Measurements from ENCODE around the gene ZBTB48.
A peak's percentile ranks its signal among the peaks of the same experiment; 100 is the strongest.

ZBTB48 gene

GRCh38 chr1:6579374-6580118, at the start of gene ZBTB48:
Gene ZBTB48 (plus strand): TSS chr1:6579994. CDS start chr1:6580610, 616 bp downstream.
- DNase-seq (ENCODE audit: insufficient read length, low spot score) (peak; percentile 97), FAIRE-seq (no peak)
- no peak for TF ChIP-seq CTCF (IDR thresholded peaks at IDR 0.05; ENCODE audit: insufficient read depth, missing control alignments)

- no peak for TF ChIP-seq CTCF (IDR thresholded peaks at IDR 0.05; ENCODE audit: insufficient read depth, missing control alignments)
Observed at GRCh38 chr1:6530504-6531160, 49.2 kb upstream of the ZBTB48 start.

GRCh38 chr1:6531996-6532395, 47.8 kb upstream of the ZBTB48 start:
- no peak for FAIRE-seq
- DNase-seq (ENCODE audit: insufficient read length, low spot score) = no peak
- TF ChIP-seq CTCF (IDR thresholded peaks at IDR 0.05; ENCODE audit: insufficient read depth, missing control alignments) = no peak

More at GRCh38 chr1:6530504-6531160, 49.2 kb upstream of the ZBTB48 start:
- FAIRE-seq (no peak), DNase-seq (ENCODE audit: insufficient read length, low spot score) (no peak)

DNA sequence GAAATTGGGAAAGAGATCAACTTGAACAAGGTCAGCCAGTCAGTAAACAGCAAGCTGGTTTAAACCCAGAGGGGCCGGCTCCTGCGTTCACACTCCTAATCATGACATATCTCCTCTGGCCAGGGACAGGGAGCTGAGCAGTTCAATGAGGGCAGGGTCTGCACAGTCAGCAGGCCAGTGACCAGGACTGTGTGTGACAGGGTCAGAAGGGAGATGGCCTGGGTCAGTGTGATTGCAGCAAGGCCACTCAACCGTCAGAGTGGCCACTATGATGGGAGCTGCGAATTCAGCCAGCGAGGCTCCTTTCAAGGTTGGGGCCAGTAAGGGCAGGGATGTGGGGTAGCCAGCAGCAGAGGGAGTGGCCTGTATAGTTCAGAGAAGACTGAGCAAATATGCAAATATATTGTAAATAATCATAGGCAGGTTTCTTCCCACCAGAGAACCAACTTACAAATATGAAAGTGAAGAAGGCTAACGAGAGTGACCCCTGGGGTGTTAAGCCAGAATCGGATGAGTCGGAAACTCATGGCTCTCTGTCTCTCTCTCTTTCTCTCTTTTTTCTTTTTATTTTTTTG, 45.5 kb upstream of the ZBTB48 start:
- FAIRE-seq (no peak), DNase-seq (ENCODE audit: insufficient read length, low spot score) (no peak)
- TF ChIP-seq CTCF (IDR thresholded peaks at IDR 0.05; ENCODE audit: insufficient read depth, missing control alignments) = no peak

- DNase-seq (ENCODE audit: insufficient read length, low spot score) = no peak
- FAIRE-seq = no peak
Observed at GRCh38 chr1:6535214-6535613, 44.6 kb upstream of the ZBTB48 start.

DNA sequence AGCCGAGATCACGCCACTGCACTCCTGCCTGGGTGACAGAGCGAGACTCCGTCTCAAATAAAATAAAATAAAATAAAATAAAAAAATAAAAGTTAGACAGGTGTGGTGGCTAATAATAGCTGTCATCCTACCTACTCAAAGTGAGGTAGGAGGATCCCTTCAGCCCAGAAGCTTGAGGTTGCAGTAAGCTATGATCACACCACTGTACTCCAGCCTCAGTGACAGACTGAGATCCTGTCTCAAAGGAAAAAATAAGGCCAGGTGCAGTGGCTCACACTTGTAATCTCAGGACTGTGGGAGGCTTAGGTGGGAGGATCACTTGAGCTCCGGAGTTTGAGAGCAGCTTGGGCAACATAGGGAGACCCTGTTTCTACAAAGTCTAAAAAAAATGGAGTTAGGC, 43.5 kb upstream of the ZBTB48 start:
- no peak for TF ChIP-seq CTCF (IDR thresholded peaks at IDR 0.05; ENCODE audit: insufficient read depth, missing control alignments)
- DNase-seq (ENCODE audit: insufficient read length, low spot score) (no peak), FAIRE-seq (no peak)

More at GRCh38 chr1:6535214-6535613, 44.6 kb upstream of the ZBTB48 start:
- TF ChIP-seq CTCF (IDR thresholded peaks at IDR 0.05; ENCODE audit: insufficient read depth, missing control alignments) = no peak
